NK-92 (cell line): ENCODE data around the gene ZNF429.
"Not testable (repeated sequence)": the region's sequence is repeated elsewhere in the genome, so short reads cannot be mapped to it uniquely, and the experiment has no call there.

Experiments
- DNase-seq: peaks from one replicate; lab custom pipeline; 2025; ENCODE audit not compliant: unreplicated experiment; lab: John Stamatoyannopoulos, UW

Gene ZNF429

GRCh38 chr19:21505459-21506451 lies at the start of gene ZNF429:
ZNF429 (plus strand) TSS chr19:21505602; CDS start chr19:21505772, 170 bp downstream.
- DNase-seq = no peak

DNA sequence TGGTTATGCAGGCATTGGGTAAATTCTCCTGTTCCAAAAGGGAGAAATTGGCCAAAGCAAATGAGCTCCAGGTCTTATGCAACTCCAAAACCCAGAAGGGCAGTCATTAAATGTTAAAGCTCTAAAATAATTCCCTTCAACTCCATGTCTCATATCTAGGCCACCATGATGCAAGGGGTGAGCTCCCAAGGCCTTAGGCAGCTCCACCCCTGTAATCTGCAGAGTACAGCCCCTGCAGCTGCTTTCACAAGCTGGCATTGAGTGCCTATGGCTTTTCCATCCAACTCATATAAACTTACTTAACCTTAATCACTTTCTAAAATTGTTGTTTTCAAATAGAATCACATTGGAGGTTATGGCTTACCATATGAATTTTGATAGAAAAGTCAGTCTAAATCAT lies 44.7 kb upstream of the ZNF429 start:
- DNase-seq = no peak

DNA sequence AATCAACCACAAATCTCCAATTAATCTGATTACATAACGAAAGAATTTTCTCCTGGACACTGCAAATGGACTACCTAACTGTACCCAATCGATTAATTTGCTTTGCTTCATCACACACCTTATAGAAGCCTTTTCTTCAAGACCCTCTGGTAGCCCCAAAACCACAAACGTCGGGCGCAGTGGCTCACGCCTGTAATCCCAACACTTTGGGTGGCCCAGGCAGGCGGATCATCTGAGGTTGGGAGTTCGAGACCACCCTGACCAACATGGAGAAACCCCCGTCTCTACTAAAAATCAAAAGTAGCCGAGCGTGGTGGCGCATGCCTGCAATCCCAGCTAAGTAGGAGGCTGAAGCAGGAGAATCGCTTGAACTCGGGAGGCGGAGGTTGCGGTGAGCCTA lies 42.9 kb upstream of the ZNF429 start:
- DNase-seq = no peak

GRCh38 chr19:21463449-21464105 lies 41.8 kb upstream of the ZNF429 start:
- no peak for DNase-seq

DNA sequence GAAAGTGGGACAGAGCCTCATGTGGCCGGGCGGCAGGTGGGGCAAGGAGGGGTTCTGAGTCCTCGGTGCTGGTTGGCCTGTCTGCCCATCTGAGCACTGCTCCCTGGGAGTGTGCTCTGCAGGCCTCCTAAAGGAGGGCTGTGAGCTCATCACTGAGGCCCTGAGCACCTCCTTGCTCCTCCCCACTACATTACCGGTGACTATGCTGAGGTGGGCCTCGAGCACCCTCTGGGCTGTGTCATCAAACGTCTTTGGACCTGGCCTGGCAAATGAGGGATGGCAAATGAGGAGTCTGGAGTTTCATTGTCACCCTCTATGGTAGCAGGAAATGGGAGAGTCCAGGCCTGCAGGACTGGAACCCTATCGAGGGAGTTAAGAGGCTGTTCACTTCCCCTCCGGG lies 38.8 kb upstream of the ZNF429 start:
- DNase-seq = no peak

- DNase-seq = no peak
Observed at GRCh38 chr19:21468791-21469190, 36.6 kb upstream of the ZNF429 start.

- no peak for DNase-seq
Observed at GRCh38 chr19:21472507-21472906, 32.9 kb upstream of the ZNF429 start.

GRCh38 chr19:21474671-21475181 lies 30.7 kb upstream of the ZNF429 start:
- DNase-seq = no peak

DNA sequence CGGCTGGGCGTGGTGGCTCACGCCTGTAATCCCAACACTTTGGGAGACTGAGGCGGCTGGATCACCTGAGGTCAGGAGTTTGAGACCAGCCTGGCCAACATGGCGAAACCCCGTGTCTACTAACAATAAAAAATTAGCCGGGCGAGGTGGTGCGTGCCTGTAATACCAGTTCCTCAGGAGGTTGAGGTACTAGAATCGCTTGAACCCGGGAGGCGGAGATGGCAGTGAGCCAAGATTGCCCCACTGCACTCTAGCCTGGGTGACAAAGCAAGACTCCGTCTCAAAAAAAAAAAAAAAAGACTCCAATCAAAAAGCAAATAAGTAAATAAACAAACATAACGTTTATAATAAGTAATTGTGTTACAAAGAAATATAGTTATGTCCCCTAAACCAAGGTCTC lies 23.0 kb upstream of the ZNF429 start:
- DNase-seq = not testable (repeated sequence)

GRCh38 chr19:21482863-21483276 lies 22.5 kb upstream of the ZNF429 start:
- no peak for DNase-seq

GRCh38 chr19:21483589-21484170 lies 21.7 kb upstream of the ZNF429 start:
- DNase-seq = no peak

DNA sequence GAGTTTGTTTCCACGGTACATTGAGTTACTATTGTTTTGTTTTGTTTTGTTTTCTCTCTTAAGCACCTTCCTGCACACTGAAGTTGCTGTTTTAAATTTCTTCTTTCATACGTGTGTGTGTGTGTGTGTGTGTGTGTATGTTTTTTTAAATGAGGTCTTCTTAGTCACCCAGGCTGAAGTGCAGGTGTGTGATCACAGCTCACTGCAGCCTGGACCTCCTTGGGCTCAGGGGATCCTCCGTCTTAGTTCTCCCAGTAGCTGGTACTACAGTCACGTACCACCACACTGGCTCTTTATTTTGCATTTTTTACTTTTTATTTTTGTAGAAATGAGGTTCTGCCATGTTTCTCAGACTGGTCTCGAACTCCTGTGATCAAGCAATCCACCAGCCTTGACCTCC lies 20.8 kb upstream of the ZNF429 start:
- no peak for DNase-seq

DNA sequence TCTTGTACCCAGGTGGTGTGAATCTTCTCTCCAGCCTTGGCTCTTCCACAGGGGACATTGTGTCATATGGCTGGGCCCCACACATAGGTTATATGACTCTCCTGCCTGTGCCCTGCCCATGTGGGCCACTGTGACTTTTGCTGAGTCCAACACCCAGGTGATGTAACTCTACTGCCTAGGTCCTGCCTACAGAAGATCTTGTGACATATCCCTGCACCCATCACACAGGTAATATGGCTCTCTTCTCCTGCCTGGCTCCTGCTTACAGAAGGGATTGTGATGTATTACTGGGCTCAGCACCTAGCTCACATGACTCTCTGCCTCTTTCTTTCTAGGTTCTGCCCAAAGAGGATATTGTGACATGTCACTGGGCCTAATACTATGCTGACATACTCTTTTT lies 19.5 kb upstream of the ZNF429 start:
- no peak for DNase-seq

DNA sequence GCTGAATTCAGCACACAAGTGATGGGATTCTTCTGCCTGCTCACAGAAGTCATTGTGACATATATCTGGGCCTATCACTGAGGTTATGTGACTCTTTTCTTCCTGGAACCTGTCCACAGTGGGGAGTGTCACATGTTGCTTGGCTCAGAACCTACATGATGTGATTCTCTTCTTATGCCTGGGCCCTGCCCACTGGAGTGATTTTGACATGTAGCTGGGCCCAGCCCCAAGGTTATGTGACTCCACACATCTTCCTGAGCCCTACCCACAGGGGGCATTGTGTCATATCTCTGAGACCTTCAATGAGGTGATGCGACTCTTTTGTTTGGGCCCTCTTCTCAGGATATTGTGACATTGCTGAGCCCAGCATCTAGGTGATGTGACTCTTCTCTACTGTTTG lies 17.4 kb upstream of the ZNF429 start:
- no peak for DNase-seq

- no peak for DNase-seq
Observed at GRCh38 chr19:21491146-21491545, 14.3 kb upstream of the ZNF429 start.

DNA sequence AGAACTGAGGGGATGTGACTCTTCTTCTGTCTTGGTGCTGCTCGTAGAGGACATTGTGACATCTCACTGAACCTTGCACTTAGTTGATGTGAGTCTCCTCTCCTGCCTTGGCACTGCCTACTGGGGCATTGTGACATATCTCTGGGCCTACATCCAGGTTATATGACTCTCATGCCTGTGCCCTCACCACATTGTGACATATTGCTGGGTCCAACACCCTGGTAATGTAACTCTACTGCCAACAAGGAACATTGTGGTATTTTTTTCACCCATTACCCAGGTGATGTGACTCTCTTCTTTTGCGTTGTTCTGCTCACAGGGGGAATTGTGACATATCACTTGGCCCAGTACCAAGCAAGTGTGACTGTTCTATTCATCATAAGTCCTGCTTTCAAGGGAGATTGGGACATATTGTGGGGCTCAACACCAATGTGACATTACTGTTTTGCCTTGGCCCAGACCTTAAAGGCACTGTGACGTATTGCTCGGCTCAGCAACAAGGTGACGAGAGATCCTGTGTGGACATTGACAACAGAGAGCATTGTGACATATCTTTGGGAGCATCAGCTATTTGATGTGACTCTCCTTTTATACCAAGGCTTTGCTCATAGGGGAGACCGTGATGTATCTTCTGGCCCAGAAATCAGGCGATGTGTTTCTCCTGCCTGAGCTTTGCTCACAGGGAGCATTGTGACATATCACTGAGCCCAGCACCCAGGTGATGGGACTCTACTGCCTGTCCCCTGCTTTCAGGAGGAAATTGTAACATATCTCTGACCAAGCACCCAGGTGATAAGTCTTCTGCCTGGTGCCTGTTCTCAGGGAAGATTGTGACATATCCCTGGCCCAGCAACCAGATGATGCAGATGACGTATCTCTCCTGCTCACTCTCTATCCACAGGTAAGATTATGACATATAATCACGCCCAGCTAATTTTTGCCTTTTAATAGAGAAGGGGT lies 12.2 kb upstream of the ZNF429 start:
- no peak for DNase-seq

- no peak for DNase-seq
Observed at GRCh38 chr19:21496876-21497275, 8.5 kb upstream of the ZNF429 start.

GRCh38 chr19:21498651-21499050 lies 6.8 kb upstream of the ZNF429 start:
- no peak for DNase-seq

- DNase-seq = no peak
Observed at GRCh38 chr19:21508198-21508597, 2.8 kb downstream of the ZNF429 start.

GRCh38 chr19:21511058-21511457 lies 5.7 kb downstream of the ZNF429 start:
- not testable (repeated sequence) for DNase-seq
